HCT116 (cell line): Measurements from ENCODE around the gene SLIT1.

Experiments used
- CTCF ChIP-seq, 3 experiments: fragments of 200-600 bp in 1 of 3; sonication (generic) in 1 of 3; IDR thresholded peaks in 2 of 3; conservative IDR thresholded peaks in 1 of 3; 2 replicates each; pipeline ENCODE4 v1.5.1; 2012 to 2017; ENCODE audit warnings: low read depth in 2 of 3, low read length in 2 of 3, antibody characterized with exemption in 1 of 3, borderline replicate concordance in 1 of 3, control low read depth in 1 of 3, mild to moderate bottlenecking in 1 of 3, mixed read lengths in 1 of 3, mixed run types in 1 of 3, moderate library complexity in 1 of 3; ENCODE audit not compliant: insufficient read depth in 1 of 3
- EZH2 ChIP-seq: fragments of 200-600 bp; sonication (generic); IDR thresholded peaks from 2 replicates; pipeline ENCODE4 v1.6.1; 2017; ENCODE audit warnings: antibody characterized with exemption, mixed run types
- EZH2phosphoT487 ChIP-seq: fragments of 200-600 bp; IDR thresholded peaks from 2 replicates; pipeline ENCODE4 v1.6.1; 2018; ENCODE audit warnings: antibody characterized with exemption, borderline replicate concordance

- no peak for TF ChIP-seq EZH2
- TF ChIP-seq CTCF (IDR thresholded peaks at IDR 0.05 in 2 of 3, conservative IDR thresholded peaks at IDR 0.05 in 1 of 3; ENCODE audit: borderline replicate concordance in 1 of 3, insufficient read depth in 1 of 3, low read depth in 2 of 3, low read length in 2 of 3): no peak
- TF ChIP-seq EZH2phosphoT487: no peak
Measured at GRCh38 chr10:97192952-97193435, 7.2 kb upstream of the SLIT1 start.
